ENCODE results near the gene PLXNB1. TPM values are rescaled to one million over a fixed set of nuclear protein-coding genes. Genes with fewer than 3 reads are reported as not detected.

Gene PLXNB1
- total and polyA plus RNA-seq, 2 of the 13 experiments (the other 11 are each of a cell fraction or from before 2014, with no cell fraction given), result 86.0 to 143 TPM

- TF ChIP-seq HIC2 (CRISPR knock-in tag; IDR thresholded peaks at IDR 0.05; ENCODE audit: low read depth) (no peak), ZBTB26 (CRISPR knock-in tag; IDR thresholded peaks at IDR 0.05; ENCODE audit: borderline replicate concordance) (no peak), THAP9 (CRISPR knock-in tag; IDR thresholded peaks at IDR 0.05; ENCODE audit: borderline replicate concordance) (no peak), ZNF101 (CRISPR knock-in tag; IDR thresholded peaks at IDR 0.05; ENCODE audit: borderline replicate concordance, low read depth) (no peak), ZNF331 (CRISPR knock-in tag; IDR thresholded peaks at IDR 0.05) (no peak), ZNF605 (CRISPR knock-in tag; IDR thresholded peaks at IDR 0.05) (no peak), DRAP1 (CRISPR knock-in tag; IDR thresholded peaks at IDR 0.05) (no peak), PRDM10 (CRISPR knock-in tag; IDR thresholded peaks at IDR 0.05; ENCODE audit: low read depth) (no peak)
Measured at GRCh38 chr3:48451270-48451669, 21.4 kb upstream of the PLXNB1 start (continued).

All from HepG2 (cell line).